GF-D8 (cell line): ENCODE measurements around the gene RFPL1.
A peak's percentile ranks its signal among the peaks of the same experiment; 100 is the strongest.

Source experiments
- DNase-seq: peaks from one replicate; lab custom pipeline; 2025; lab: John Stamatoyannopoulos, UW

Gene RFPL1

GRCh38 chr22:29479417-29480261 lies 41.3 kb downstream of the RFPL1 start, which contains the start of gene NEFH:
NEFH (plus strand) TSS chr22:29480218; CDS start chr22:29480263, 45 bp downstream.
- no peak for DNase-seq

GRCh38 chr22:29480262-29480511 lies 41.8 kb downstream of the RFPL1 start:
- DNase-seq, result no peak

GRCh38 chr22:29480512-29481264 lies 42.3 kb downstream of the RFPL1 start:
- DNase-seq, result no peak

GRCh38 chr22:29481265-29482000 lies 43.0 kb downstream of the RFPL1 start:
- no peak for DNase-seq

- no peak for DNase-seq
Measured at GRCh38 chr22:29482253-29482652, 43.9 kb downstream of the RFPL1 start.

GRCh38 chr22:29482726-29483125 lies 44.3 kb downstream of the RFPL1 start:
- DNase-seq, result no peak

- DNase-seq, result no peak
Measured at GRCh38 chr22:29483254-29483653, 44.9 kb downstream of the RFPL1 start.

- no peak for DNase-seq
Measured at GRCh38 chr22:29484642-29485041, 46.3 kb downstream of the RFPL1 start.

GRCh38 chr22:29485448-29485847 lies 47.1 kb downstream of the RFPL1 start:
- DNase-seq, result no peak

GRCh38 chr22:29487426-29487986 lies 49.1 kb downstream of the RFPL1 start:
- DNase-seq, result no peak

- DNase-seq, result peak; percentile 50
Measured at GRCh38 chr22:29489127-29489780, 50.9 kb downstream of the RFPL1 start.

GRCh38 chr22:29491012-29491411 lies 52.6 kb downstream of the RFPL1 start:
- DNase-seq, result no peak
